Panc1 (cell line): Measurements from ENCODE around the gene CEP85L. TPM values are rescaled to one million over a fixed set of nuclear protein-coding genes. Genes with fewer than 3 reads are reported as not detected.

Source experiments
- ATAC-seq: fragments of 200-7000 bp; cut with Tn5 transposase; 2 replicates; pipeline ENCODE4 v1.9.1; 2020; ENCODE audit warnings: mild to moderate bottlenecking, moderate library complexity
- BruUV-seq: library from RNA; stranded (reverse); fragments of 400-500 nt; replicated peaks from 2 replicates; lab custom pipeline; 2021; lab: Mats Ljungman, UMichigan
- CTCF ChIA-PET: fragments of 300-600 bp; sonication (Branson Sonifier 250); formaldehyde crosslinking; loops from one replicate; lab custom pipeline; 2022; ENCODE audit warnings: antibody characterized with exemption; lab: Charles Lee
- POLR2A ChIA-PET: fragments of 300-600 bp; sonication (Branson Sonifier 250); formaldehyde crosslinking; loops from one replicate; lab custom pipeline; 2022; ENCODE audit warnings: antibody characterized with exemption; lab: Charles Lee
- DNase-seq: peaks from one replicate; pipeline ENCODE4 v3.0.0-alpha.2; 2010; ENCODE audit warnings: low read depth, low spot score
- H3K27ac ChIP-seq: 2 replicates; pipeline ENCODE4 v1.5.1; 2011; ENCODE audit warnings: mild to moderate bottlenecking, low read length, inconsistent platforms
- H3K27me3 ChIP-seq: fragments of 200-500 bp; sonication (Bioruptor generic); 2 replicates; pipeline ENCODE4 v1.6.0; 2014; ENCODE audit warnings: low read length, inconsistent platforms; ENCODE audit not compliant: control insufficient read depth, insufficient read depth
- H3K36me3 ChIP-seq: fragments of 200-500 bp; sonication (Bioruptor generic); 2 replicates; pipeline ENCODE4 v1.5.1; 2014; ENCODE audit warnings: inconsistent platforms, mild to moderate bottlenecking, low read length, moderate library complexity; ENCODE audit not compliant: control insufficient read depth, insufficient read depth
- H3K4me1 ChIP-seq: 2 replicates; pipeline ENCODE4 v1.5.1; 2011; ENCODE audit warnings: inconsistent platforms, mild to moderate bottlenecking, low read length, moderate library complexity; ENCODE audit not compliant: control insufficient read depth, insufficient read depth
- H3K4me3 ChIP-seq, 2 experiments: 2 replicates each; pipeline ENCODE4 v1.5.1; 2011 to 2012; ENCODE audit warnings: low read depth in 2 of 2, low read length in 2 of 2, mild to moderate bottlenecking in 2 of 2, inconsistent platforms in 1 of 2, moderate library complexity in 1 of 2
- H3K9me3 ChIP-seq: fragments of 200-500 bp; sonication (Bioruptor generic); 2 replicates; pipeline ENCODE4 v1.5.1; 2014; ENCODE audit warnings: low read depth, mild to moderate bottlenecking, inconsistent platforms, low read length, moderate library complexity; ENCODE audit not compliant: control insufficient read depth, insufficient read depth
- POLR2AphosphoS5 ChIP-seq: IDR thresholded peaks from 2 replicates; pipeline ENCODE4 v1.6.1; 2012; ENCODE audit warnings: mild to moderate bottlenecking, low read depth, low read length, moderate library complexity
- SIN3A ChIP-seq: IDR thresholded peaks from 2 replicates; pipeline ENCODE4 v1.6.1; 2012; ENCODE audit warnings: low read depth, mild to moderate bottlenecking, low read length, moderate library complexity, borderline replicate concordance; ENCODE audit not compliant: insufficient read depth
- TCF7L2 ChIP-seq: IDR thresholded peaks from 2 replicates; pipeline ENCODE4 v1.6.1; 2011; ENCODE audit warnings: mild to moderate bottlenecking, low read depth, low read length, inconsistent platforms
- in situ Hi-C: cut with HindIII; loops from 2 replicates; pipeline ENCODE4 v1.10.0; 2016; ENCODE audit warnings: low sequenced_read_pairs, low pct_unique_long_range_greater_than_20kb
- intact Hi-C: fragments of 100-400 bp; cut with micrococcal nuclease; formaldehyde crosslinking; loops from one replicate; pipeline ENCODE4 v1.10.0; 2022; ENCODE audit not compliant: unreplicated experiment
- total RNA-seq: library from RNA; stranded (reverse); gene quantifications from one replicate; pipeline ENCODE4 v1.2.1, GENCODE V29; 2021; ENCODE audit not compliant: unreplicated experiment
- TF ChIP-seq, protein P1 (sequence below), 2 experiments: IDR thresholded peaks; 2 replicates each; pipeline ENCODE4 v1.6.1; 2011 to 2012; ENCODE audit warnings: low read depth in 2 of 2, control low read depth in 1 of 2, low read length in 1 of 2, mild to moderate bottlenecking in 1 of 2, moderate library complexity in 1 of 2; ENCODE audit not compliant: insufficient read depth in 1 of 2
- TF ChIP-seq, protein P2 (sequence below): fragments of 450-650 bp; IDR thresholded peaks from 2 replicates; pipeline ENCODE4 v1.5.1; 2017; ENCODE audit warnings: mild to moderate bottlenecking

CEP85L gene
- total RNA-seq, 1 experiment from 2014 or later = 6.7 TPM

DNA sequence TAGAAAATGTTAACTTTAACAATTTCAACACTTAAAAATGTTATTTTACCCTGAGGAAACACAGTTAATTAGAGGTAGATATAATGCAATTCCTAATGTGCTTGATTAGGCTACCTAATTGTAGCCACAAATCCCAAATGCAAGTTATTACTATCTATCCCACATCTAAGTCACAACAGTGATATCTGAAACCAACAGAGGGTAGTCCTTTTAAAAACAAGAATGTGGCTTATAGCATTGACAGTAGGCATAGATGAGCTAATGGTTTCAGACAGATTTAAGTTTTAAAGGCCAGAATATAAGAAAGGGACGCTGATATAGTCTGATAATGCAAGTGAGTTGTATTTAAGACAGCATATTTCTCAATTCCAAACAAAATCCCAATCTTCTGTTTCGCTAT is 80.3 kb downstream of the CEP85L start:
- in situ Hi-C loops (no loop called here), intact Hi-C loops (no loop called here)
- no TSS peak for BruUV-seq
- CTCF ChIA-PET = no interaction called here
- peaks cover 19% of the 10 kb centered on the region; the same call in 1 of the 2 replicates for H3K9me3 ChIP-seq
- no peak for ATAC-seq
- TF ChIP-seq, protein P1, sequence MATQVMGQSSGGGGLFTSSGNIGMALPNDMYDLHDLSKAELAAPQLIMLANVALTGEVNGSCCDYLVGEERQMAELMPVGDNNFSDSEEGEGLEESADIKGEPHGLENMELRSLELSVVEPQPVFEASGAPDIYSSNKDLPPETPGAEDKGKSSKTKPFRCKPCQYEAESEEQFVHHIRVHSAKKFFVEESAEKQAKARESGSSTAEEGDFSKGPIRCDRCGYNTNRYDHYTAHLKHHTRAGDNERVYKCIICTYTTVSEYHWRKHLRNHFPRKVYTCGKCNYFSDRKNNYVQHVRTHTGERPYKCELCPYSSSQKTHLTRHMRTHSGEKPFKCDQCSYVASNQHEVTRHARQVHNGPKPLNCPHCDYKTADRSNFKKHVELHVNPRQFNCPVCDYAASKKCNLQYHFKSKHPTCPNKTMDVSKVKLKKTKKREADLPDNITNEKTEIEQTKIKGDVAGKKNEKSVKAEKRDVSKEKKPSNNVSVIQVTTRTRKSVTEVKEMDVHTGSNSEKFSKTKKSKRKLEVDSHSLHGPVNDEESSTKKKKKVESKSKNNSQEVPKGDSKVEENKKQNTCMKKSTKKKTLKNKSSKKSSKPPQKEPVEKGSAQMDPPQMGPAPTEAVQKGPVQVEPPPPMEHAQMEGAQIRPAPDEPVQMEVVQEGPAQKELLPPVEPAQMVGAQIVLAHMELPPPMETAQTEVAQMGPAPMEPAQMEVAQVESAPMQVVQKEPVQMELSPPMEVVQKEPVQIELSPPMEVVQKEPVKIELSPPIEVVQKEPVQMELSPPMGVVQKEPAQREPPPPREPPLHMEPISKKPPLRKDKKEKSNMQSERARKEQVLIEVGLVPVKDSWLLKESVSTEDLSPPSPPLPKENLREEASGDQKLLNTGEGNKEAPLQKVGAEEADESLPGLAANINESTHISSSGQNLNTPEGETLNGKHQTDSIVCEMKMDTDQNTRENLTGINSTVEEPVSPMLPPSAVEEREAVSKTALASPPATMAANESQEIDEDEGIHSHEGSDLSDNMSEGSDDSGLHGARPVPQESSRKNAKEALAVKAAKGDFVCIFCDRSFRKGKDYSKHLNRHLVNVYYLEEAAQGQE (IDR thresholded peaks at IDR 0.05; ENCODE audit: insufficient read depth in 1 of 2, low read depth in 2 of 2, low read length in 1 of 2) = no peak
- no peak for TF ChIP-seq SIN3A
- no peak for TF ChIP-seq POLR2AphosphoS5
- TF ChIP-seq, protein P2, sequence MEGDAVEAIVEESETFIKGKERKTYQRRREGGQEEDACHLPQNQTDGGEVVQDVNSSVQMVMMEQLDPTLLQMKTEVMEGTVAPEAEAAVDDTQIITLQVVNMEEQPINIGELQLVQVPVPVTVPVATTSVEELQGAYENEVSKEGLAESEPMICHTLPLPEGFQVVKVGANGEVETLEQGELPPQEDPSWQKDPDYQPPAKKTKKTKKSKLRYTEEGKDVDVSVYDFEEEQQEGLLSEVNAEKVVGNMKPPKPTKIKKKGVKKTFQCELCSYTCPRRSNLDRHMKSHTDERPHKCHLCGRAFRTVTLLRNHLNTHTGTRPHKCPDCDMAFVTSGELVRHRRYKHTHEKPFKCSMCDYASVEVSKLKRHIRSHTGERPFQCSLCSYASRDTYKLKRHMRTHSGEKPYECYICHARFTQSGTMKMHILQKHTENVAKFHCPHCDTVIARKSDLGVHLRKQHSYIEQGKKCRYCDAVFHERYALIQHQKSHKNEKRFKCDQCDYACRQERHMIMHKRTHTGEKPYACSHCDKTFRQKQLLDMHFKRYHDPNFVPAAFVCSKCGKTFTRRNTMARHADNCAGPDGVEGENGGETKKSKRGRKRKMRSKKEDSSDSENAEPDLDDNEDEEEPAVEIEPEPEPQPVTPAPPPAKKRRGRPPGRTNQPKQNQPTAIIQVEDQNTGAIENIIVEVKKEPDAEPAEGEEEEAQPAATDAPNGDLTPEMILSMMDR = no peak
- TF ChIP-seq TCF7L2 = no peak
- H3K36me3 ChIP-seq = no peaks in the 10 kb centered on the region
- H3K27me3 ChIP-seq = no peaks in the 10 kb centered on the region
- DNase-seq = no peak
- POLR2A ChIA-PET = no interaction called here
- H3K27ac ChIP-seq = no peak overlapping the region
- no peaks in the 10 kb centered on the region for H3K4me1 ChIP-seq
- H3K4me3 ChIP-seq = no peak overlapping the region

- Histone ChIP-seq H3K4me1 (no peaks in the 10 kb centered on the region), H3K4me3 (no peak overlapping the region), H3K27ac (no peak overlapping the region), H3K36me3 (no peaks in the 10 kb centered on the region), H3K9me3 (peaks cover 8% of the 10 kb centered on the region; the same call in 1 of the 2 replicates), H3K27me3 (no peaks in the 10 kb centered on the region)
- POLR2A ChIA-PET = no interaction called here
- no peak for TF ChIP-seq TCF7L2
- TF ChIP-seq, protein P1 (IDR thresholded peaks at IDR 0.05; ENCODE audit: insufficient read depth in 1 of 2, low read depth in 2 of 2, low read length in 1 of 2) = no peak
- no peak for TF ChIP-seq POLR2AphosphoS5
- TF ChIP-seq SIN3A = no peak
- TF ChIP-seq, protein P2 = no peak
- CTCF ChIA-PET = interaction anchor here (0.6 kb wide), 1 partner anchor 66 kb away, joined by 5 read pairs; no protein-coding TSS in a partner anchor
- ATAC-seq (no peak), DNase-seq (no peak)
- in situ Hi-C loops (no loop called here), intact Hi-C loops (loop anchor here (5.0 kb wide), 2 partner anchors 48 to 233 kb away; no protein-coding TSS in a partner anchor)
- BruUV-seq = no TSS peak
Observed at GRCh38 chr6:118569498-118569897, 81.9 kb downstream of the CEP85L start.
